ENCODE results near the gene CACNA1D.

DNA sequence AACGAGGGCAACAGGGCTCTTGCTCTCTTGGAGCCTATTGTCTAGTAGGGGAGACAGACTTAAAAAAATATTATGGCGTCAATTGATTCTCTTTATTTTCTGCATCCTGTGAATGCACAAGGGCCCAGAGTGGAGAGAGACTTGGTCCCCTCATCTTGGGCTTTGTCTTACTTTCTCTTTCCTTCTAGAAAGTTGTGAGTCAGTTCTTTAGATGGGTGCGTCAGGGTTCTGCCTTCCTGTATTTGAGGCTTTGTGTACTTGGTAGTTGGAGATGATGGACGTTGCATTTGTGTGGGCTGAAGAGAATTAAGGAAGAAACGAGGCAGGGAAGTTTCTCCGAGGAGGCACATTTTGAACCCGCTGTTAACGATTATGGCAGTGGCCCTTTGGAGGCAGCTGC lies 52.9 kb downstream of the CACNA1D start:
- TF ChIP-seq CTCF (IDR thresholded peaks at IDR 0.05): no peak
- TF ChIP-seq POLR2AphosphoS5 (IDR thresholded peaks at IDR 0.05): no peak
- no peak for TF ChIP-seq POLR2A (IDR thresholded peaks at IDR 0.05; ENCODE audit: low read depth)
- no peak for TF ChIP-seq EP300 (IDR thresholded peaks at IDR 0.05)

Measured in esophagus muscularis mucosa (tissue), 4 donors.